Raji (cell line): ENCODE measurements around the gene LDLR.

Experiments used
- POLR2A ChIP-seq: IDR thresholded peaks from 2 replicates; pipeline ENCODE4 v1.6.1; 2011; ENCODE audit warnings: low read depth, low read length, control low read depth; ENCODE audit not compliant: insufficient read depth

The LDLR gene

DNA sequence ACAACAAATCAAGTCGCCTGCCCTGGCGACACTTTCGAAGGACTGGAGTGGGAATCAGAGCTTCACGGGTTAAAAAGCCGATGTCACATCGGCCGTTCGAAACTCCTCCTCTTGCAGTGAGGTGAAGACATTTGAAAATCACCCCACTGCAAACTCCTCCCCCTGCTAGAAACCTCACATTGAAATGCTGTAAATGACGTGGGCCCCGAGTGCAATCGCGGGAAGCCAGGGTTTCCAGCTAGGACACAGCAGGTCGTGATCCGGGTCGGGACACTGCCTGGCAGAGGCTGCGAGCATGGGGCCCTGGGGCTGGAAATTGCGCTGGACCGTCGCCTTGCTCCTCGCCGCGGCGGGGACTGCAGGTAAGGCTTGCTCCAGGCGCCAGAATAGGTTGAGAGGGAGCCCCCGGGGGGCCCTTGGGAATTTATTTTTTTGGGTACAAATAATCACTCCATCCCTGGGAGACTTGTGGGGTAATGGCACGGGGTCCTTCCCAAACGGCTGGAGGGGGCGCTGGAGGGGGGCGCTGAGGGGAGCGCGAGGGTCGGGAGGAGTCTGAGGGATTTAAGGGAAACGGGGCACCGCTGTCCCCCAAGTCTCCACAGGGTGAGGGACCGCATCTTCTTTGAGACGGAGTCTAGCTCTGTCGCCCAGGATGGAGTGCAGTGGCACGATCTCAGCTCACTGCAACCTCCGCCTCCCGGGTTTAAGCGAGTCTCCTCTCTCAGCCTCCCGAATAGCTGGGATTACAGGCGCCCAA, at the start of gene LDLR:
TSS of gene LDLR (plus strand) at position 210 of the 760 bp plus-strand sequence. CDS start at position 296, 86 bp downstream.
- TF ChIP-seq POLR2A = peak; percentile 99

DNA sequence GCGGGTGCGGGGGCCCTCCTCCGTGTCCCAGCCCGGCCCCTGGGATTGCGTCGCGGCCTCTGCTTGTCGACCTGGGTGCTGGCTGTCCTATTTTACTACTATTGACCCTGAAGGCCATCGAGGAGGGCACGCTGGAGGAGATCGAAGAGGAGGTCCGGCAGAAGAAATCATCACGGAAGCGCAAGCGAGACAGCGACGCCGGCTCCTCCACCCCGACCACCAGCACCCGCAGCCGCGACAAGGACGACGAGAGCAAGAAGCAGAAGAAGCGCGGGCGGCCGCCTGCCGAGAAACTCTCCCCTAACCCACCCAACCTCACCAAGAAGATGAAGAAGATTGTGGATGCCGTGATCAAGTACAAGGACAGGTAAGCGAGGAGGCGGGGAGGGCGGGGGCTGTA, 48.1 kb upstream of the LDLR start:
- no peak for TF ChIP-seq POLR2A

GRCh38 chr19:11041966-11042627, 47.2 kb upstream of the LDLR start:
- TF ChIP-seq POLR2A = no peak

DNA sequence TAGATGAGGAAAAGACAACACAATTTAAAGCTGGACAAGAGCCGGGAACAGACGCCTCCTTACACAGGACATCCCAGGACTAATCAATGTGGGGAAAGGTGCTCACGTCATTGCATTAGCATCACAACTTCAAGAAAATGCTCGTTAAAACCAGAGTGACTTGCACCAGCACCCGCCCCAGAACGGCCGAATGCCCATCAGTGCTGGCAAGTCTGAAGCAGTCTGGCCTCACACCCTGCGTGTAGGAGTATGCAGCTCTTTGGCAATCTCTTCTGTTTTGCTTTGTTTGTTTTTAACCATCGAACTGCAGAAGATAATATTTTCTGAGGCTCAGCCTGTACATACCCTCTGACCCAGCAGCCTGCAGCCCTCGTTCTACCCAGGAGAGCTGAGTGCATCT, 44.8 kb upstream of the LDLR start:
- TF ChIP-seq POLR2A = no peak

DNA sequence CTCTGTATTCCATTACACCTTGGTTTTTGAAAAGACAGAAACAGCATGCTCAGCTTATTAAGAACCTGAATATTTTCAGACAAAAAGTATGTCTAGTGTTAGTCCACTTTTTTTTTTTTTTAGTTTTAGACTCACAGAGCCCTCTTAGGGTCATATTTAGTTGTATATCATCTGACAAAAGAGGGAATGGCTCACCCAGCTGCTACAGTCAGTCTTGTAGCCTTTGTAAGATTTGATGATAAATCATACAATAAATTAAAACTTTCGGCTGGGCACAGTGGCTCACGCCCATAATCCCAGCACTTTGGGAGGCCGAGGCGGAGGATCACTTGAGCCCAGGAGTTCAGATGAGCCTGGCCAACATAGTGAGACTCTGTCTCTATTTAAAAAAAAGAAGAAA, 43.7 kb upstream of the LDLR start:
- no peak for TF ChIP-seq POLR2A

DNA sequence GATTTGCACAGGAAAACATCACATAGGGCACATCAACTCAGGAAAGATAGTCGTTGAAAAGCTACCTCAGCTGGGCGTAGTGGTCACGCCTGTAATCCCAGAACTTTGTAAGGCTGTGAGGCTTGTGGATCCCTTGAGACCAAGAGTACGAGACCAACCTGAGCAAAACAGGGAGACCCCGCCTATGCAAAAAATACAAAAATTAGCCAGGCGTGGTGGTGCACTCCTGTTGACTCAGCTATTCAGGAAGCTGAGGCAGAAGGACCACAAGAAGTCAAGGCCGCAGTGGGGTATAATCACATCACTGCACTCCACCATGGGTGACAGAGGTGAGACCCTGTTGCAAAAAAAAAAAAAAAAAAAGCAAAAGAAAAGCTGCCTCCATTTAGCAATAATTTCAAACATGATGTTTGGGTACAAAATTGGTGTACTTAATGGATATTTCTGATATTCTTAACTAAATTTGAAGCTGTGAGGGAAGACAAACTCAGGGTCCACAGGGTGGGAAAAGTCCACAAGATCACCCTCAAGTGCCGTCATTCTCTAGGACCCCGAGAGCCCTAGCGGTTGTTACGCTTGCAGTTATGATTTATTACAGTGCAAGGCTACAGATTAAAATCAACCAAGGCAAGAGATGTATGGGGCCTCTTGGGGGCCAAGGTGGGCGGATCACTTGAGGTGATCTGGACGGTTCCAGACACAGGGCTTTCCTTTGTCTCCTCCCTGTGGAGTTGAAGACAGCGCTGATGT, 42.5 kb upstream of the LDLR start:
- peak; percentile 43; the same call in 1 of the 2 replicates for TF ChIP-seq POLR2A

DNA sequence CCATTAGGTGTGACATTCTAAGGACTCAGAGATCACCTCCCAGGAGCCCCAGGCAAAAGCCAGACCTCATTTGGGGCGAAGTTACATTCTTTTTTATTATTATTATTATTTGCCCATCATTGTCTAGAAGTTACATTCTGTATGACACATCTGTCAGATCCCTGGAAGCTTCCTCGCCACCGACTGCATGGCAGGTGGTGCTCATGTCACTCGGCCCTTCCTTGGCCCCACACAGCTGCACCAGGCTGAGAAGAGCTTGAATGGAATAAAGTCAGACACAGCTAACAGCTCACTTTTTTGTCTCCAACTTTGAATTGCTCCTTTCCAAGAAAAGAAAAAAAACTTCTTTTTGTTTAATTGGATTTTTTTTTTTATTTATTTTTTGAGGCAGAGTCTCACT, 41.4 kb upstream of the LDLR start:
- no peak for TF ChIP-seq POLR2A

- TF ChIP-seq POLR2A = no peak
Observed at GRCh38 chr19:11050323-11051114, 38.7 kb upstream of the LDLR start.

DNA sequence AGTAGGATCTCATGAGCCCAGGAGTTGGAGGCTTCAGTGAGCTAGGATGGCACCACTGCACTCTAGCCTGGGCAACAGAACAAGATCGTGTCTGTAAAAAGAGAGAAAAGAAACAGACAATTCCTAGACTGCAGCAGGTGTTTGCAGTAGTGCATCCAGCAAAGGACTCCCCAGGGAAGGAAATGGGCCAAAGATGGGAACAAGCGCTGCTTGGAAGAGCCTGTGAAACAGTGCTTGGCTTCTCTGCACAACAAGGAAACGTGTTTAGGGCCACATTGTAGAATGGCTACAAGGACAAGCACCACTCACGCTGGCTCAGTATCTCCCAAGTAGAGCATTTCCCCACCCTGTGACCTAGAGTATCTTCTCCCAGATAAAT, 35.5 kb upstream of the LDLR start:
- no peak for TF ChIP-seq POLR2A

- no peak for TF ChIP-seq POLR2A
Observed at GRCh38 chr19:11054200-11054599, 35.1 kb upstream of the LDLR start.

DNA sequence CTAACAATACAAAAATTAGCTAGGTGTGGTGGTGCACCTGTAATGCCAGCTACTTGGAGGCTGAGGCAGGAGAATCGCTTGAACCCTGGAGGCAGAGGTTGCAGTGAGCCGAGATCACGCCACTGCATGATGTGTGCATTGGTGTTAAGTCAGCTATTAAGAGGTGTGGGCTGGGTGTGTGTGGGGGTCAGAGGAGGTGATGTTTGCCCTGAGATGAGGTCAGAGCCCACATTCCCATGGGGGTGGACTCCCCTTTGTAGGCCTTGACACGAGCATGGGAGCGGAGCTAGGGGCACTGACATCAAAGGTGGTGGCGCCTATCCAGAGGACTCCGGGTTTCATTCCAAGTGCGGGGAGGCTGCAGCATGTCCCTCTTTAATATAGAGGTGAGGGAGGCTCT, 34.6 kb upstream of the LDLR start:
- no peak for TF ChIP-seq POLR2A

DNA sequence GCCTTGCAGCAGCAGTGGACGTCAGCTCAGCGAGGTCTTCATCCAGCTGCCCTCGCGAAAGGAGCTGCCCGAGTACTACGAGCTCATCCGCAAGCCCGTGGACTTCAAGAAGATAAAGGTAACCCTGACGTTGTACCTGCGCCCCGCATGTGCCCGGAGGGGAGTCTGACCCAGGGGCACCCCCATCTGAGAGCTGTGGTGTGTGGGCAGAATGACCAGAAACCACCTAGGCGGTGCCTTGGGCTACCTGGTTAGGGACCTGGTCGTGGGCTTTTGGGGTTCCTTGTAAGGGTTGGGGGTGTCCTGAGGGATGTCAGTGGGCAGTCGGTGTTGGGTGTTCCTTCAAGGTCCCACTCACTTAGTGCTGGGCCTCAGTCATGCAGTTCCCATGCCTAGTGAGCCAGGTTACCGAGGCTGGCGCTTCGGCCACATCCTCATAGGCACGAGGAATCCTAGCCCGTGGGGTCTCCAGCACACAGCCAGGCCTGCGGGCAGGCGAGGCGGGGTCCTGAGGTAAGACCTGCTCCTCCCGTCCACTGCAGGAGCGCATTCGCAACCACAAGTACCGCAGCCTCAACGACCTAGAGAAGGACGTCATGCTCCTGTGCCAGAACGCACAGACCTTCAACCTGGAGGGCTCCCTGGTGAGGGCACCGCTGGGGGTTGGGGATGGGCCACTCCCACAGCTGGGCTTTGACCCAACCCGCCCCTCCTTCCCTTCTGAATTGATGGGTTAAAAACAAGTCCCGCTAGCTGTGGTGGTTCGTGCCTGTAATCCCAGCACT, 30.8 kb upstream of the LDLR start:
- no peak for TF ChIP-seq POLR2A

- no peak for TF ChIP-seq POLR2A
Observed at GRCh38 chr19:11059511-11060358, 29.5 kb upstream of the LDLR start.
